Retinal pigment epithelial cell (primary cell): Measurements from ENCODE around the gene PPP1R13B.

ENCODE experiments used
- DNase-seq: peaks from one replicate; pipeline ENCODE4 v3.0.0-alpha.2; 2010; ENCODE audit warnings: low read depth
- H3K4me3 ChIP-seq: 2 replicates; pipeline ENCODE4 v1.5.1; 2011; ENCODE audit warnings: mild to moderate bottlenecking, low read length, control low read depth, moderate library complexity
- CTCF ChIP-seq: conservative IDR thresholded peaks from 2 replicates; pipeline ENCODE4 v1.5.1; 2011; ENCODE audit warnings: low read depth, low read length, control low read depth, inconsistent platforms

Gene PPP1R13B

GRCh38 chr14:103838117-103838516 is 9.3 kb downstream of the PPP1R13B start:
- DNase-seq, result no peak
- TF ChIP-seq CTCF, result no peak
- no peak overlapping the region for H3K4me3 ChIP-seq

GRCh38 chr14:103836976-103837725 is 10.2 kb downstream of the PPP1R13B start:
- DNase-seq, result no peak
- TF ChIP-seq CTCF, result no peak
- no peak overlapping the region for H3K4me3 ChIP-seq

- no peak overlapping the region for H3K4me3 ChIP-seq
- TF ChIP-seq CTCF, result no peak
- no peak for DNase-seq
These were observed 12.4 kb downstream of the PPP1R13B start for GRCh38 chr14:103834956-103835355.

- no peak for TF ChIP-seq CTCF
- DNase-seq, result no peak
- H3K4me3 ChIP-seq, result no peak overlapping the region
These were observed 13.7 kb downstream of the PPP1R13B start for GRCh38 chr14:103833711-103834110.

- H3K4me3 ChIP-seq, result no peak overlapping the region
- DNase-seq, result no peak
- TF ChIP-seq CTCF, result no peak
These were observed 15.3 kb downstream of the PPP1R13B start for GRCh38 chr14:103832046-103832445.

- no peak overlapping the region for H3K4me3 ChIP-seq
- peak; percentile 52 for DNase-seq
- TF ChIP-seq CTCF, result no peak
These were observed 16.7 kb downstream of the PPP1R13B start for GRCh38 chr14:103830511-103831270.
